Gastrocnemius medialis (tissue), 4 donors: ENCODE results near the gene HIRIP3.

Source experiments
- POLR2A ChIP-seq, 2 donors: fragments of 450-650 bp; IDR thresholded peaks; one replicate each; pipeline ENCODE4 v1.6.1; 2017; ENCODE audit warnings: antibody characterized with exemption in 2 of 2, mild to moderate bottlenecking in 2 of 2, moderate library complexity in 2 of 2
- TF ChIP-seq, protein P1 (sequence below), 5 experiments: fragments of 450-650 bp in 3 of 5; fragments of 200-600 bp in 2 of 5; sonication (generic) in 2 of 5; IDR thresholded peaks in 4 of 5; conservative IDR thresholded peaks in 1 of 5; 1 replicate in 4 of 5; 2 replicates in 1 of 5; pipeline ENCODE4 v1.5.1; 2016 to 2019; ENCODE audit warnings: antibody characterized with exemption in 5 of 5, mild to moderate bottlenecking in 3 of 5, moderate library complexity in 3 of 5

DNA sequence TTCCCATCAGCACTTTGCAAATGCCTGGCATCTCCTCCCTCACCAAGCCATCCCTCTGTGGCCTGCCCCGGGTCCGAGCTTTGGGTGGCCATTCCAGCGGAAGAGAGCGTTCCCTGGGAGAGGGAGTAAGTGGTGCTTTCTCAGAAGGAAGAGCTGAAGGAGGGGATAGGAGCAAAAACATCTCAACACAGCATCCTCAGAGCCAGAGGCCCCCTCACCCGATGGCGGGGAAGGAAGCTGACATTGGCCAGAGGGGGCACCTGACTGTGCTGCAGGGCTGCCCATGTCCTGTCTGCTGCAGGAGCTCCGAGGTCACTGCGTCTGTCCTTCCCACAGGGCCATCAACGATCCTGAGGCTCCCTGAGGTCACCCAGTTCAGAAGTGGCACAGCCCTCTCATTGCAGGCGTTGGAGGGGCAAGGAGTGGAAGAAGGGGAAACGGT lies 36.1 kb upstream of the HIRIP3 start:
- TF ChIP-seq, protein P1, sequence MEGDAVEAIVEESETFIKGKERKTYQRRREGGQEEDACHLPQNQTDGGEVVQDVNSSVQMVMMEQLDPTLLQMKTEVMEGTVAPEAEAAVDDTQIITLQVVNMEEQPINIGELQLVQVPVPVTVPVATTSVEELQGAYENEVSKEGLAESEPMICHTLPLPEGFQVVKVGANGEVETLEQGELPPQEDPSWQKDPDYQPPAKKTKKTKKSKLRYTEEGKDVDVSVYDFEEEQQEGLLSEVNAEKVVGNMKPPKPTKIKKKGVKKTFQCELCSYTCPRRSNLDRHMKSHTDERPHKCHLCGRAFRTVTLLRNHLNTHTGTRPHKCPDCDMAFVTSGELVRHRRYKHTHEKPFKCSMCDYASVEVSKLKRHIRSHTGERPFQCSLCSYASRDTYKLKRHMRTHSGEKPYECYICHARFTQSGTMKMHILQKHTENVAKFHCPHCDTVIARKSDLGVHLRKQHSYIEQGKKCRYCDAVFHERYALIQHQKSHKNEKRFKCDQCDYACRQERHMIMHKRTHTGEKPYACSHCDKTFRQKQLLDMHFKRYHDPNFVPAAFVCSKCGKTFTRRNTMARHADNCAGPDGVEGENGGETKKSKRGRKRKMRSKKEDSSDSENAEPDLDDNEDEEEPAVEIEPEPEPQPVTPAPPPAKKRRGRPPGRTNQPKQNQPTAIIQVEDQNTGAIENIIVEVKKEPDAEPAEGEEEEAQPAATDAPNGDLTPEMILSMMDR (IDR thresholded peaks at IDR 0.05 in 4 of 5, conservative IDR thresholded peaks at IDR 0.05 in 1 of 5), result no peak
- no peak for TF ChIP-seq POLR2A (IDR thresholded peaks at IDR 0.05)
